Measurements from ENCODE around the gene SYTL5. TPM values are rescaled to one million over a fixed set of nuclear protein-coding genes. Genes with fewer than 3 reads are reported as not detected.

Gene SYTL5
- total RNA-seq, 1 donor from 2014 or later: 1.7 TPM

GRCh38 chrX:38009641-38010040 lies 3.3 kb downstream of the SYTL5 start:
- no peaks in the 10 kb centered on the region for H3K9me3 ChIP-seq (ENCODE audit: low read depth)
- H3K4me2 ChIP-seq: no peak overlapping the region
- H3K4me3 ChIP-seq: no peak overlapping the region
- Mint-ChIP-seq H3K9me3 (peaks cover under 1% of the 10 kb centered on the region), H3K27ac (no peak overlapping the region), H3K36me3 (no peaks in the 10 kb centered on the region), H3K27me3 (ENCODE audit: insufficient read depth, low read depth) (no peaks in the 10 kb centered on the region), H3K4me3 (no peak overlapping the region), H3K4me1 (no peaks in the 10 kb centered on the region)
- no peaks in the 10 kb centered on the region for H3K4me1 ChIP-seq
- no peaks in the 10 kb centered on the region for H3F3A ChIP-seq (ENCODE audit: low read depth)
- H3K27me3 ChIP-seq: no peaks in the 10 kb centered on the region
- H3K79me2 ChIP-seq (ENCODE audit: low read depth): no peaks in the 10 kb centered on the region
- no peak overlapping the region for H3K9ac ChIP-seq
- no peak overlapping the region for H2AFZ ChIP-seq (replicated peaks)
- no peak for DNase-seq (ENCODE audit: low spot score)
- no peak overlapping the region for H3K27ac ChIP-seq
- TF ChIP-seq EZH2phosphoT487 (IDR thresholded peaks at IDR 0.05): no peak
- TF ChIP-seq, protein P1, sequence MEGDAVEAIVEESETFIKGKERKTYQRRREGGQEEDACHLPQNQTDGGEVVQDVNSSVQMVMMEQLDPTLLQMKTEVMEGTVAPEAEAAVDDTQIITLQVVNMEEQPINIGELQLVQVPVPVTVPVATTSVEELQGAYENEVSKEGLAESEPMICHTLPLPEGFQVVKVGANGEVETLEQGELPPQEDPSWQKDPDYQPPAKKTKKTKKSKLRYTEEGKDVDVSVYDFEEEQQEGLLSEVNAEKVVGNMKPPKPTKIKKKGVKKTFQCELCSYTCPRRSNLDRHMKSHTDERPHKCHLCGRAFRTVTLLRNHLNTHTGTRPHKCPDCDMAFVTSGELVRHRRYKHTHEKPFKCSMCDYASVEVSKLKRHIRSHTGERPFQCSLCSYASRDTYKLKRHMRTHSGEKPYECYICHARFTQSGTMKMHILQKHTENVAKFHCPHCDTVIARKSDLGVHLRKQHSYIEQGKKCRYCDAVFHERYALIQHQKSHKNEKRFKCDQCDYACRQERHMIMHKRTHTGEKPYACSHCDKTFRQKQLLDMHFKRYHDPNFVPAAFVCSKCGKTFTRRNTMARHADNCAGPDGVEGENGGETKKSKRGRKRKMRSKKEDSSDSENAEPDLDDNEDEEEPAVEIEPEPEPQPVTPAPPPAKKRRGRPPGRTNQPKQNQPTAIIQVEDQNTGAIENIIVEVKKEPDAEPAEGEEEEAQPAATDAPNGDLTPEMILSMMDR (IDR thresholded peaks at IDR 0.05): no peak
- TF ChIP-seq EZH2 (IDR thresholded peaks at IDR 0.05): no peak
- H3K36me3 ChIP-seq: no peaks in the 10 kb centered on the region
- H4K20me1 ChIP-seq (ENCODE audit: low read depth): no peaks in the 10 kb centered on the region

DNA sequence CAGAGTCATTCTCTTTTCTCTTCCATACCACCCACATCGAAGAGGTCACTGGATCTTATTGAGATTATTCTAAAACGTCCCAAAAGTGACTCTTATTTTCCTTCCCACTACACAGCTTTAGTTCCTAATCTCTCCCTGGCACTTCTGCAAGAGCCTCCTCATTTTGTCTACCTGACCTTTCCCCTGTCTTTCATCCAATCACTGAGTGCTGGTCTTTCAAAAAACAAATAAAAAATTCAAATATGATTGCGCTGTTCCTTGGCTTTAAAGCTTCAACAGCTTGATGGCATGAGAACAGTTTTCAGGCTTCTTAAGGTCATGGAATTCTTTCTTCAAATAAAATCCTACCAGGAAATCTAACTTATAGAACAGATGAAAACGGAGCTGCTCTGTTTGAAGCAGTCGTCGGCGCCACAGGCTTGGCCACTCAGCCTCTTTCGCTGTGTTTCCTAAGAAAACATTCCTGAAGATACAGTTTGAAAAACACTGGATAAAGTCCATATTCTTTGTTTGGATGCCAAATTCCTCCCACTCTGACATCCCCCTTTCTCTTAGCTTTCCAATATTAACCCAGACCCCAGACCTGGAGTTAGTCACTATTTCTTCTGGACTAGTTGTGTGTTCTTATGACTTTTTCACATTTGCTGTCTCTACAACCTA lies 12.5 kb downstream of the SYTL5 start:
- Histone ChIP-seq H3K9ac (no peak overlapping the region), H3K4me3 (no peak overlapping the region), H3K4me1 (no peaks in the 10 kb centered on the region), H3K27ac (no peak overlapping the region), H4K20me1 (ENCODE audit: low read depth) (no peaks in the 10 kb centered on the region), H3K4me2 (no peak overlapping the region), H3F3A (ENCODE audit: low read depth) (no peaks in the 10 kb centered on the region), H3K27me3 (no peaks in the 10 kb centered on the region), H3K79me2 (ENCODE audit: low read depth) (no peaks in the 10 kb centered on the region), H2AFZ (replicated peaks) (no peak overlapping the region), H3K36me3 (no peaks in the 10 kb centered on the region), H3K9me3 (ENCODE audit: low read depth) (peaks cover 6% of the 10 kb centered on the region)
- H3K4me3 Mint-ChIP-seq: no peak overlapping the region
- TF ChIP-seq, protein P1 (IDR thresholded peaks at IDR 0.05): no peak
- no peak for TF ChIP-seq EZH2 (IDR thresholded peaks at IDR 0.05)
- no peak for TF ChIP-seq EZH2phosphoT487 (IDR thresholded peaks at IDR 0.05)
- DNase-seq (ENCODE audit: low spot score): no peak
- H3K4me1 Mint-ChIP-seq: no peaks in the 10 kb centered on the region
- no peaks in the 10 kb centered on the region for H3K27me3 Mint-ChIP-seq (ENCODE audit: insufficient read depth, low read depth)
- H3K9me3 Mint-ChIP-seq: no peaks in the 10 kb centered on the region
- no peak overlapping the region for H3K27ac Mint-ChIP-seq
- no peaks in the 10 kb centered on the region for H3K36me3 Mint-ChIP-seq

GRCh38 chrX:38028300-38028699 lies 21.9 kb downstream of the SYTL5 start:
- peaks cover 13% of the 10 kb centered on the region for H3K9me3 ChIP-seq (ENCODE audit: low read depth)
- H3K27ac Mint-ChIP-seq: no peak overlapping the region

More at GRCh38 chrX:38028300-38028699, 21.9 kb downstream of the SYTL5 start:
- Histone ChIP-seq H3K27ac (no peak overlapping the region), H3K79me2 (ENCODE audit: low read depth) (no peaks in the 10 kb centered on the region), H3K4me3 (no peak overlapping the region), H3K4me2 (no peak overlapping the region), H3K9ac (no peak overlapping the region), H3K4me1 (no peaks in the 10 kb centered on the region), H3F3A (ENCODE audit: low read depth) (no peaks in the 10 kb centered on the region), H2AFZ (replicated peaks) (no peak overlapping the region), H3K27me3 (no peaks in the 10 kb centered on the region), H3K36me3 (no peaks in the 10 kb centered on the region), H4K20me1 (ENCODE audit: low read depth) (no peaks in the 10 kb centered on the region)
- Mint-ChIP-seq H3K27me3 (ENCODE audit: insufficient read depth, low read depth) (no peaks in the 10 kb centered on the region), H3K36me3 (no peaks in the 10 kb centered on the region), H3K4me3 (no peak overlapping the region), H3K4me1 (no peaks in the 10 kb centered on the region), H3K9me3 (peaks cover 20% of the 10 kb centered on the region)
- TF ChIP-seq EZH2phosphoT487 (IDR thresholded peaks at IDR 0.05) (no peak), EZH2 (IDR thresholded peaks at IDR 0.05) (no peak)
- TF ChIP-seq, protein P1 (IDR thresholded peaks at IDR 0.05): no peak
- DNase-seq (ENCODE audit: low spot score): no peak

All from neural progenitor cell (in vitro differentiated cells).